CD14-positive monocyte (primary cell): ENCODE measurements around the gene KRT13. TPM values are rescaled to one million over a fixed set of nuclear protein-coding genes. Genes with fewer than 3 reads are reported as not detected.
A peak's percentile ranks its signal among the peaks of the same experiment; 100 is the strongest.

Source experiments
- DNase-seq, 3 donors: peaks; one replicate each; pipeline ENCODE4 v3.0.0-alpha.2; 2011 to 2022
- H2AFZ ChIP-seq: 2 replicates; pipeline ENCODE4 v1.6.0; 2012; ENCODE audit warnings: mild to moderate bottlenecking, low read depth, low read length, inconsistent platforms; ENCODE audit not compliant: insufficient read depth, poor library complexity, severe bottlenecking
- H3K27ac ChIP-seq, 2 donors: 1 replicate in 1 of 2; 2 replicates in 1 of 2; pipeline ENCODE4 v1.5.1; 2012 to 2013; ENCODE audit warnings: low read length in 2 of 2, control low read depth in 1 of 2, inconsistent platforms in 1 of 2, low read depth in 1 of 2, mild to moderate bottlenecking in 1 of 2
- H3K27me3 ChIP-seq, 2 donors: one replicate each; pipeline versions ENCODE4 v1.6.0 to v1.6.1; 2011 to 2013; ENCODE audit warnings: low read length in 2 of 2; ENCODE audit not compliant: control insufficient read depth in 2 of 2, insufficient read depth in 2 of 2
- H3K36me3 ChIP-seq, 2 donors: replicated peaks in 1 of 2; 1 replicate in 1 of 2; 2 replicates in 1 of 2; pipeline versions ENCODE4 v1.5.1 to v1.6.1; 2012 to 2013; ENCODE audit warnings: low read length in 2 of 2, control low read depth in 1 of 2, inconsistent platforms in 1 of 2, mild to moderate bottlenecking in 1 of 2; ENCODE audit not compliant: insufficient read depth in 2 of 2, control insufficient read depth in 1 of 2
- H3K4me1 ChIP-seq, 2 donors: 1 replicate in 1 of 2; 2 replicates in 1 of 2; pipeline versions ENCODE4 v1.5.1 to v1.6.1; 2012 to 2013; ENCODE audit warnings: low read length in 2 of 2, control low read depth in 1 of 2, inconsistent platforms in 1 of 2, mild to moderate bottlenecking in 1 of 2, moderate library complexity in 1 of 2; ENCODE audit not compliant: insufficient read depth in 2 of 2, control insufficient read depth in 1 of 2
- H3K4me2 ChIP-seq: replicated peaks from 2 replicates; pipeline ENCODE3; 2012; ENCODE audit warnings: low read length, moderate library complexity, mild to moderate bottlenecking; ENCODE audit not compliant: poor library complexity, severe bottlenecking; ENCODE audit errors: extremely low read depth
- H3K4me3 ChIP-seq, 3 experiments: fragments of 200-600 bp in 1 of 3; sonication (generic) in 1 of 3; replicated peaks in 1 of 3; 1 replicate in 2 of 3; 2 replicates in 1 of 3; pipeline ENCODE4 v1.5.1; 2011 to 2013; ENCODE audit warnings: low read length in 3 of 3, mild to moderate bottlenecking in 3 of 3, control low read depth in 2 of 3, low read depth in 2 of 3, inconsistent platforms in 1 of 3, moderate library complexity in 1 of 3
- H3K79me2 ChIP-seq: 2 replicates; pipeline ENCODE4 v1.6.0; 2012; ENCODE audit warnings: mild to moderate bottlenecking, control low read depth, inconsistent platforms, low read length, moderate library complexity; ENCODE audit not compliant: insufficient read depth
- H3K9ac ChIP-seq: 2 replicates; pipeline ENCODE4 v1.6.0; 2017; ENCODE audit warnings: low read length, mild to moderate bottlenecking; ENCODE audit not compliant: insufficient read depth, poor library complexity, severe bottlenecking
- H3K9me3 ChIP-seq, 2 donors: replicated peaks in 1 of 2; 1 replicate in 1 of 2; 2 replicates in 1 of 2; pipeline versions ENCODE4 v1.5.1 to v1.6.1; 2012 to 2013; ENCODE audit warnings: low read length in 2 of 2, control low read depth in 1 of 2; ENCODE audit not compliant: control insufficient read depth in 1 of 2, insufficient read depth in 1 of 2
- H4K20me1 ChIP-seq: 2 replicates; pipeline ENCODE4 v1.6.0; 2012; ENCODE audit warnings: mild to moderate bottlenecking, low read length, control low read depth, moderate library complexity; ENCODE audit not compliant: insufficient read depth
- H3K27ac Mint-ChIP-seq, 7 donors: one replicate each; pipeline ENCODE4 v1.8.0; 2020; ENCODE audit warnings: mild to moderate bottlenecking in 7 of 7, mixed read lengths in 7 of 7, moderate library complexity in 6 of 7, inconsistent platforms in 2 of 7
- H3K27me3 Mint-ChIP-seq, 3 donors: one replicate each; pipeline ENCODE4 v1.8.0; 2021 to 2022; ENCODE audit warnings: low read depth in 3 of 3, mild to moderate bottlenecking in 3 of 3, mixed read lengths in 3 of 3, moderate library complexity in 3 of 3, inconsistent platforms in 1 of 3
- H3K36me3 Mint-ChIP-seq, 2 donors: one replicate each; pipeline ENCODE4 v1.8.0; 2020; ENCODE audit warnings: mixed read lengths in 2 of 2, inconsistent platforms in 1 of 2, mild to moderate bottlenecking in 1 of 2
- H3K4me1 Mint-ChIP-seq: one replicate; pipeline ENCODE4 v1.8.0; 2020; ENCODE audit warnings: mild to moderate bottlenecking, mixed read lengths
- H3K4me3 Mint-ChIP-seq, 2 donors: one replicate each; pipeline ENCODE4 v1.8.0; 2020; ENCODE audit warnings: mild to moderate bottlenecking in 2 of 2, mixed read lengths in 2 of 2, moderate library complexity in 1 of 2
- H3K9me3 Mint-ChIP-seq, 7 donors: one replicate each; pipeline ENCODE4 v1.8.0; 2020 to 2022; ENCODE audit warnings: mixed read lengths in 7 of 7, mild to moderate bottlenecking in 6 of 7, moderate library complexity in 6 of 7, inconsistent platforms in 2 of 7
- WGBS: methylation state at CpG from one replicate; pipeline ENCODE4 v1.1.5; 2013; ENCODE audit warnings: missing lambda C conversion rate; ENCODE audit not compliant: insufficient coverage; 5-methylcytosine and 5-hydroxymethylcytosine counted together
- intact Hi-C, 2 donors: fragments of 100-400 bp; cut with micrococcal nuclease; formaldehyde crosslinking; loops; one replicate each; pipeline versions ENCODE4 v1.15.0 to v1.15.1; 2023
- polyA plus RNA-seq, 3 donors: library from polyadenylated mRNA; depleted of rRNA in 1 of 3; unstranded in 2 of 3; stranded (reverse) in 1 of 3; fragments of 300-500 nt in 2 of 3; fragments of >200 nt in 1 of 3; fragmentation: Illumina TruSeq in 2 of 3; gene quantifications; 1 replicate in 2 of 3; 2 replicates in 1 of 3; pipeline ENCODE4 v1.2.3, GENCODE V29; 2012 to 2021
- TF ChIP-seq, protein P1 (sequence below): fragments of 200-600 bp; IDR thresholded peaks from one replicate; pipeline ENCODE4 v1.8.0; 2022; ENCODE audit warnings: antibody characterized with exemption, mild to moderate bottlenecking

Gene KRT13
- polyA plus RNA-seq, 3 donors = not detected

DNA sequence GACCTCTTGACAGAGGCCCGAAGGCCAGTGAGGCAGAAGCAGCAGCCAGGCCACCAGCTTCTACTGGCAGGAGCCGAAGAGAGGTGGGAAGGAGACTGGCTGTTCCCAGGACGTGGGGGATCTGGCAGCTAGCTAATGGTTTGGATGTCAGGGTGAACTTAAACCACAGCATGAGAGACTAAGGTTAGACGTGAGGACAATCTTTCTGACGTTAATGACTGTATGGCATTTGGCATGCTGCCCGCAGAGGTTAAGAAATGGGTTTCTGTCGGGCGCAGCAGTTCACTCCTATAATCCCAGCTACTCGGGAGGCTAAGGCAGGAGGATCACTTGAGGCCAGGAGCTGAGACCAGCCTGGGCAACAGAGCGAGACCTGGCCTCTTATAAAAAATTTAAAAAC is 6.3 kb upstream of the KRT13 start:
- no peak for DNase-seq
- Mint-ChIP-seq H3K36me3 (no peaks in the 10 kb centered on the region), H3K27ac (peak overlapping the region in 1 of 7 donors; percentile 15), H3K27me3 (peaks cover 3 to 11% (median 6%) of the 10 kb centered on the region in 3 donors), H3K4me3 (no peak overlapping the region), H3K4me1 (peaks cover 22% of the 10 kb centered on the region), H3K9me3 (peaks cover 0 to 2% (median 0%) of the 10 kb centered on the region in 7 donors)
- Histone ChIP-seq H3K4me2 (no peak overlapping the region), H2AFZ (no peak overlapping the region), H3K79me2 (no peaks in the 10 kb centered on the region), H3K9ac (peak overlapping the region; percentile 12), H3K27me3 (no peaks in the 10 kb centered on the region), H3K4me1 (peaks cover 24 to 28% of the 10 kb centered on the region in 2 donors), H3K4me3 (no peak overlapping the region), H3K9me3 (no peaks in the 10 kb centered on the region), H3K27ac (no peak overlapping the region), H3K36me3 (no peaks in the 10 kb centered on the region), H4K20me1 (no peaks in the 10 kb centered on the region)
- TF ChIP-seq, protein P1, sequence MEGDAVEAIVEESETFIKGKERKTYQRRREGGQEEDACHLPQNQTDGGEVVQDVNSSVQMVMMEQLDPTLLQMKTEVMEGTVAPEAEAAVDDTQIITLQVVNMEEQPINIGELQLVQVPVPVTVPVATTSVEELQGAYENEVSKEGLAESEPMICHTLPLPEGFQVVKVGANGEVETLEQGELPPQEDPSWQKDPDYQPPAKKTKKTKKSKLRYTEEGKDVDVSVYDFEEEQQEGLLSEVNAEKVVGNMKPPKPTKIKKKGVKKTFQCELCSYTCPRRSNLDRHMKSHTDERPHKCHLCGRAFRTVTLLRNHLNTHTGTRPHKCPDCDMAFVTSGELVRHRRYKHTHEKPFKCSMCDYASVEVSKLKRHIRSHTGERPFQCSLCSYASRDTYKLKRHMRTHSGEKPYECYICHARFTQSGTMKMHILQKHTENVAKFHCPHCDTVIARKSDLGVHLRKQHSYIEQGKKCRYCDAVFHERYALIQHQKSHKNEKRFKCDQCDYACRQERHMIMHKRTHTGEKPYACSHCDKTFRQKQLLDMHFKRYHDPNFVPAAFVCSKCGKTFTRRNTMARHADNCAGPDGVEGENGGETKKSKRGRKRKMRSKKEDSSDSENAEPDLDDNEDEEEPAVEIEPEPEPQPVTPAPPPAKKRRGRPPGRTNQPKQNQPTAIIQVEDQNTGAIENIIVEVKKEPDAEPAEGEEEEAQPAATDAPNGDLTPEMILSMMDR = no peak
- intact Hi-C loops = no loop called here
- 93% methylated on average over 8 of the region's 10 CpGs for WGBS

DNA sequence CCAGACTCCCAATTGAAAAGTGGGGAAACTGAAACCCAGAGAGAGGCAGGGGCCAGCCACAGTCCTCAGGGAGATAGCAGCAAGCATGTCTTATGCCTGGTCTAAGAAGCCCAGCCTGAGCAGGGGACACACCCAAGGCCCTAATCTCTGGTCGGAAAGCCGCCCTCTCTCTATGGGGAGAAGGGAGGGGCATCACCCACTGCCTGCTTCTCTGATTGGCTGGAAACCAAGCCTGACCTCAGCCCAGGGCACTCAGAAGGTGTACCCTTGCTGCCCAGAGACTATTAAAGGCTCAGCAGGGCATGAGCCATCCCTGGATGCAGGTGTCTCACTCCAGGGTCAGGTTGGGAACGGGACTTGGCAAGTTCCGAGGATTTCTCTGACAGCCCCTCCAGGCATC is 5.7 kb upstream of the KRT13 start:
- H3K9ac ChIP-seq = peak overlapping the region; percentile 12

More for the DNA sequence above, 5.7 kb upstream of the KRT13 start:
- no peak overlapping the region for H3K4me3 ChIP-seq
- no peaks in the 10 kb centered on the region for H4K20me1 ChIP-seq
- no peaks in the 10 kb centered on the region for H3K79me2 ChIP-seq
- Mint-ChIP-seq H3K4me3 (no peak overlapping the region), H3K36me3 (no peaks in the 10 kb centered on the region), H3K4me1 (peaks cover 21% of the 10 kb centered on the region), H3K27me3 (peaks cover 3 to 11% (median 6%) of the 10 kb centered on the region in 3 donors), H3K9me3 (peaks cover 0 to 2% (median 0%) of the 10 kb centered on the region in 7 donors), H3K27ac (no peak overlapping the region)
- no peaks in the 10 kb centered on the region for H3K9me3 ChIP-seq
- peaks cover 27 to 33% of the 10 kb centered on the region in 2 donors for H3K4me1 ChIP-seq
- intact Hi-C loops = no loop called here
- no peaks in the 10 kb centered on the region for H3K36me3 ChIP-seq
- no peak for DNase-seq
- TF ChIP-seq, protein P1 = no peak
- no peaks in the 10 kb centered on the region for H3K27me3 ChIP-seq
- WGBS = no CpG with 5 or more reads among the region's 4 CpGs
- H3K4me2 ChIP-seq = no peak overlapping the region
- no peak overlapping the region for H2AFZ ChIP-seq
- H3K27ac ChIP-seq = no peak overlapping the region
